C4-2B (cell line): Measurements from ENCODE around the gene BTBD19.

Experiments used
- CTCF ChIP-seq: fragments of 450-650 bp; conservative IDR thresholded peaks from 2 replicates; pipeline ENCODE4 v1.5.1; 2017; ENCODE audit warnings: mild to moderate bottlenecking
- ZFX ChIP-seq: fragments of 450-650 bp; IDR thresholded peaks from 2 replicates; pipeline ENCODE4 v1.6.1; 2017

DNA sequence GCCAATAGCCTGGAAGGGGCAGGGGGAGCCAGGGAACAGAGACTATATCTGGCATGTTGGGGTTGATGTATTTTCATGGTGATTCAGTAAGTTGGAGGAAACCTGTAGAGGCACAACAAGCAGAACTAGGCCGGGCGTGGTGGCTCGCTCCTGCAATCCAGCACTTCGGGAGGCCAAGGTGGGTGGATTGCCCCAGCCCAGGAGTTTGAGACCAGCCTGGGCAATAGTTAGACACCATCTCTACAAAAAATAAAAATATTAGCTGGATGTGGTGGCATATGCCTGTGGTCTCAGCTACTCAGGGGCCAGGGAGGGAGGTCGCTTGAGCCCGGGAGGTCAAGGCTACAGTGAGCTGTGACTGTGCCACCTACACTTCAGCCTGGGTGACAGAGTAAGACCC, 44.9 kb downstream of the BTBD19 start:
- TF ChIP-seq CTCF (no peak), ZFX (no peak)
